ENCODE data around the gene CDH23.

CDH23 gene

GRCh38 chr10:71394926-71395562, 1.7 kb upstream of the CDH23 start:
- Histone ChIP-seq H3K9me3 (ENCODE audit: control insufficient read depth, low read length) (no peaks in the 10 kb centered on the region), H3K79me2 (peaks cover 3% of the 10 kb centered on the region), H3K4me2 (ENCODE audit: low read length) (no peak overlapping the region), H3K27me3 (ENCODE audit: control insufficient read depth, insufficient read depth, low read length) (no peaks in the 10 kb centered on the region), H2AFZ (no peak overlapping the region), H3K36me3 (ENCODE audit: control insufficient read depth, insufficient read depth, low read length) (no peaks in the 10 kb centered on the region), H3K4me1 (peaks cover 9% of the 10 kb centered on the region), H3K4me3 (ENCODE audit: low read depth, low read length) (no peak overlapping the region), H3K27ac (no peak overlapping the region), H3K9ac (no peak overlapping the region)
- TF ChIP-seq CTCF (IDR thresholded peaks at IDR 0.05), result no peak

GRCh38 chr10:71395621-71396020, 1.1 kb upstream of the CDH23 start:
- H3K4me3 ChIP-seq (ENCODE audit: low read depth, low read length), result no peak overlapping the region
- H3K4me2 ChIP-seq (ENCODE audit: low read length), result no peak overlapping the region
- no peak overlapping the region for H3K27ac ChIP-seq
- H2AFZ ChIP-seq, result peak overlapping the region; percentile 86
- H3K4me1 ChIP-seq, result peaks cover 9% of the 10 kb centered on the region
- H3K9me3 ChIP-seq (ENCODE audit: control insufficient read depth, low read length), result no peaks in the 10 kb centered on the region
- no peak overlapping the region for H3K9ac ChIP-seq
- no peaks in the 10 kb centered on the region for H3K27me3 ChIP-seq (ENCODE audit: control insufficient read depth, insufficient read depth, low read length)
- TF ChIP-seq CTCF (IDR thresholded peaks at IDR 0.05), result no peak
- H3K79me2 ChIP-seq, result peaks cover 3% of the 10 kb centered on the region
- no peaks in the 10 kb centered on the region for H3K36me3 ChIP-seq (ENCODE audit: control insufficient read depth, insufficient read depth, low read length)

- Histone ChIP-seq H3K27me3 (ENCODE audit: control insufficient read depth, insufficient read depth, low read length) (no peaks in the 10 kb centered on the region), H3K36me3 (ENCODE audit: control insufficient read depth, insufficient read depth, low read length) (no peaks in the 10 kb centered on the region), H3K4me1 (peaks cover 9% of the 10 kb centered on the region), H2AFZ (peak overlapping the region; percentile 86), H3K9ac (no peak overlapping the region), H3K27ac (peak overlapping the region; percentile 60), H3K9me3 (ENCODE audit: control insufficient read depth, low read length) (no peaks in the 10 kb centered on the region), H3K79me2 (peaks cover 3% of the 10 kb centered on the region), H3K4me3 (ENCODE audit: low read depth, low read length) (peak overlapping the region; percentile 57), H3K4me2 (ENCODE audit: low read length) (peak overlapping the region; percentile 93)
- TF ChIP-seq CTCF (IDR thresholded peaks at IDR 0.05), result peak; percentile 72
Measured at GRCh38 chr10:71396084-71396710, 523 bp upstream of the CDH23 start.

GRCh38 chr10:71397296-71398212, 834 bp downstream of the CDH23 start:
- Histone ChIP-seq H3K4me3 (ENCODE audit: low read depth, low read length) (peak overlapping the region; percentile 47), H2AFZ (peak overlapping the region; percentile 61), H3K9ac (no peak overlapping the region), H3K27me3 (ENCODE audit: control insufficient read depth, insufficient read depth, low read length) (no peaks in the 10 kb centered on the region), H3K9me3 (ENCODE audit: control insufficient read depth, low read length) (no peaks in the 10 kb centered on the region), H3K36me3 (ENCODE audit: control insufficient read depth, insufficient read depth, low read length) (no peaks in the 10 kb centered on the region), H3K4me1 (peaks cover 9% of the 10 kb centered on the region), H3K4me2 (ENCODE audit: low read length) (peak overlapping the region; percentile 81), H3K79me2 (peaks cover 3% of the 10 kb centered on the region), H3K27ac (no peak overlapping the region)
- no peak for TF ChIP-seq CTCF (IDR thresholded peaks at IDR 0.05)
